Stomach (tissue), 9 donors: ENCODE data around the gene SH3RF3. TPM values are rescaled to one million over a fixed set of nuclear protein-coding genes. Genes with fewer than 3 reads are reported as not detected.

Experiments used
- DNase-seq, 2 donors: peaks; one replicate each; pipeline versions ENCODE4 v3.0.0 to v3.0.0-alpha.2; 2013 to 2019
- H3K27ac ChIP-seq, 5 donors: fragments of 200-600 bp in 4 of 5; sonication (generic) in 4 of 5; one replicate each; pipeline ENCODE4 v1.5.1; 2013 to 2019; ENCODE audit warnings: mild to moderate bottlenecking in 1 of 5, moderate library complexity in 1 of 5
- H3K27me3 ChIP-seq, 3 donors: fragments of 200-600 bp; sonication (generic); one replicate each; pipeline ENCODE4 v1.5.1; 2017 to 2019; ENCODE audit warnings: mixed run types in 1 of 3
- H3K36me3 ChIP-seq, 4 donors: fragments of 200-600 bp; sonication (generic); 1 replicate in 3 of 4; 2 replicates in 1 of 4; pipeline ENCODE4 v1.5.1; 2016 to 2019
- H3K4me1 ChIP-seq, 4 donors: fragments of 200-600 bp; sonication (generic); one replicate each; pipeline ENCODE4 v1.5.1; 2016 to 2019
- H3K4me3 ChIP-seq, 4 donors: fragments of 200-600 bp; sonication (generic) in 3 of 4; one replicate each; pipeline ENCODE4 v1.5.1; 2016 to 2019; ENCODE audit warnings: mild to moderate bottlenecking in 1 of 4
- H3K9me3 ChIP-seq, 4 donors: fragments of 200-600 bp; sonication (generic); one replicate each; pipeline ENCODE4 v1.5.1; 2016 to 2019
- CTCF ChIP-seq, 7 experiments: fragments of 450-650 bp in 4 of 7; fragments of 200-600 bp in 3 of 7; sonication (generic) in 3 of 7; IDR thresholded peaks; one replicate each; pipeline ENCODE4 v1.5.1; 2016 to 2019; ENCODE audit warnings: antibody characterized with exemption in 7 of 7, control low read depth in 2 of 7, mild to moderate bottlenecking in 1 of 7
- EP300 ChIP-seq: sonication (generic); formaldehyde crosslinking; IDR thresholded peaks from one replicate; pipeline ENCODE4 v1.6.1; 2017; ENCODE audit warnings: antibody characterized with exemption
- POLR2A ChIP-seq, 4 donors: fragments of 450-650 bp; IDR thresholded peaks; one replicate each; pipeline ENCODE4 v1.6.1; 2016; ENCODE audit warnings: antibody characterized with exemption in 4 of 4, control low read depth in 2 of 4, mild to moderate bottlenecking in 1 of 4, moderate library complexity in 1 of 4
- POLR2AphosphoS5 ChIP-seq, 3 donors: sonication (generic); formaldehyde crosslinking; IDR thresholded peaks; one replicate each; pipeline ENCODE4 v1.6.1; 2016; ENCODE audit warnings: antibody characterized with exemption in 3 of 3
- WGBS, 5 donors: extraction: QIAGEN DNeasy Blood & Tissue Kit in 3 of 5; methylation state at CpG; one replicate each; pipeline versions ENCODE4 v1.1.5 to v1.1.7; 2013 to 2018; 5-methylcytosine and 5-hydroxymethylcytosine counted together
- intact Hi-C: fragments of 100-400 bp; cut with DNase I; formaldehyde crosslinking; loops from one replicate; pipeline ENCODE4 v1.15.1; 2023; ENCODE audit warnings: low total_unique reads
- polyA plus RNA-seq, 3 donors: library from polyadenylated mRNA; stranded (reverse); fragments of 200-250 nt; gene quantifications; one replicate each; pipeline ENCODE4 v1.2.3, GENCODE V29; 2013
- total RNA-seq, 5 donors: library from RNA; depleted of rRNA; stranded (reverse); fragments of >200 nt; gene quantifications; one replicate each; pipeline versions ENCODE4 v1.1.0 to v1.2.3, GENCODE V29; 2014 to 2016
- donor health status: healthy with polysubstance abuse.
- donor health status: Bipolar disorder and iron deficiency.
- donor health status: healthy.

The SH3RF3 gene
- total and polyA plus RNA-seq, 8 donors = 0.87 to 11.1 (median 4.4) TPM

GRCh38 chr2:109154226-109154625 lies 25.2 kb downstream of the SH3RF3 start:
- Histone ChIP-seq H3K4me1 (peaks cover 0 to 11% (median 3%) of the 10 kb centered on the region in 4 donors), H3K4me3 (no peak overlapping the region), H3K36me3 (no peaks in the 10 kb centered on the region), H3K27ac (no peak overlapping the region), H3K27me3 (no peaks in the 10 kb centered on the region), H3K9me3 (no peaks in the 10 kb centered on the region)
- whole genome bisulfite sequencing, 5 donors = 64 to 95% (median 79%) methylated on average over 3 of the region's 3 CpGs
- TF ChIP-seq EP300 = no peak
- TF ChIP-seq CTCF (IDR thresholded peaks at IDR 0.05) = no peak
- TF ChIP-seq POLR2A (IDR thresholded peaks at IDR 0.05) = no peak
- no peak for TF ChIP-seq POLR2AphosphoS5 (IDR thresholded peaks at IDR 0.05)
- no peak for DNase-seq
- intact Hi-C loops = no loop called here

DNA sequence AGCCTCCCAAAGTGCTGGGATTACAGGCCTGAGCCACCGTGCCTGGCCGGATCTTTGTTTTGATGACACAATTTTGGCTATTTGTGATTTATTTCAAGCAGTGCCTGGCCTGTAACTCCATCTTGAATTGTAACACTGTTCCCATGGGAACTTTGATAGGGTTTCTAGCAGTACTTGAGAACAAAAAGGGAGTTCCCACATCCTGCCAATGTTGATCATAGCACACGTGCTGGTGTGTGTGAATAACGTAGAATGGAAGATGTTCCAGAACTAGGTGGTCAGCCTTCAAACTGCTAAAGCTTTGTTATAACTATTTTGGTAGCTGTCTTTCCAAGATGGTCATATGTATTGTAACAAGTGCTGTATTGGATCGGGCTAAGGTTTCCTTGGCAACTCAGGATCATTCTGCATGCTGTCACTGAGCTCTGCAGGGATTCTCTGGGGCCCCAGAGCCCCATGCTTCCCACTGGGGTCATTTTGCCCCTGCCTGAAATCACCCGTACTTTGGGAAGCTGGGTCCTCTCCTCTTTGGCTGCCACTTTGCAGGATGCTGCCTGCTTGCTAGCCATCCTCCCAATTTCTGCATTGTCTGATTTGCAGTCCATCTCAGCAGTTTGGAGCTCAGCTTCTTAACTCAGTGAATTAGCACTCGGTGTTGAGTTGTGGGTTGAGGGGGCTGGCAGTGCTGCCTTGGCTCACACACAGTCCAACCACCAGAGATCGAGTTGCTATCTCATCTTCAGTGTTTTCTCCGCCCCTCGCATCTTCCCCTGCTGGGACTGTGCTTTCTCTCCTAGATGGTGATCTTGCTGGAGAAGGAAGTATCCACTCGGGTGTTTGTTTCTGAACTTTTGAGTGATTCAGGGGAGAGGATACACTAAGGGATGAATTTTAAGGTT lies 26.8 kb downstream of the SH3RF3 start:
- WGBS, 5 donors = 62 to 69% (median 65%) methylated on average over 11 of the region's 11 CpGs
- TF ChIP-seq POLR2A (IDR thresholded peaks at IDR 0.05) = no peak
- intact Hi-C loops = no loop called here

GRCh38 chr2:109157563-109158105 lies 28.6 kb downstream of the SH3RF3 start:
- 62 to 91% (median 84%) methylated on average over 5 of the region's 5 CpGs for WGBS, 5 donors
- no peaks in the 10 kb centered on the region for H3K36me3 ChIP-seq
- H3K9me3 ChIP-seq = no peaks in the 10 kb centered on the region
- H3K27me3 ChIP-seq = no peaks in the 10 kb centered on the region
- no peak overlapping the region for H3K27ac ChIP-seq
- DNase-seq = no peak
- no peak overlapping the region for H3K4me3 ChIP-seq
- H3K4me1 ChIP-seq = peaks cover 0 to 6% (median 2%) of the 10 kb centered on the region in 4 donors
- intact Hi-C loops = no loop called here
- TF ChIP-seq EP300 = no peak
- TF ChIP-seq POLR2AphosphoS5 (IDR thresholded peaks at IDR 0.05) = no peak
- no peak for TF ChIP-seq CTCF (IDR thresholded peaks at IDR 0.05)
- no peak for TF ChIP-seq POLR2A (IDR thresholded peaks at IDR 0.05)

More for the DNA sequence above, 26.8 kb downstream of the SH3RF3 start:
- Histone ChIP-seq H3K4me3 (no peak overlapping the region), H3K27ac (no peak overlapping the region), H3K36me3 (no peaks in the 10 kb centered on the region), H3K4me1 (peaks cover 0 to 11% (median 3%) of the 10 kb centered on the region in 4 donors), H3K9me3 (no peaks in the 10 kb centered on the region), H3K27me3 (no peaks in the 10 kb centered on the region)
- no peak for DNase-seq

- Histone ChIP-seq H3K27me3 (no peaks in the 10 kb centered on the region), H3K9me3 (no peaks in the 10 kb centered on the region), H3K27ac (no peak overlapping the region), H3K4me3 (no peak overlapping the region), H3K4me1 (peaks cover 0 to 9% (median 4%) of the 10 kb centered on the region in 4 donors), H3K36me3 (no peaks in the 10 kb centered on the region)
- TF ChIP-seq POLR2AphosphoS5 (IDR thresholded peaks at IDR 0.05) (no peak), EP300 (no peak), POLR2A (IDR thresholded peaks at IDR 0.05) (no peak), CTCF (IDR thresholded peaks at IDR 0.05) (no peak)
- WGBS, 5 donors = 76 to 92% (median 90%) methylated on average over 3 to 5 of the region's 5 CpGs
- intact Hi-C loops = no loop called here
- DNase-seq = no peak
Measured at GRCh38 chr2:109158237-109158636, 29.2 kb downstream of the SH3RF3 start.
